Hepatocyte (in vitro differentiated cells): Measurements from ENCODE around the gene ERCC2. TPM values are rescaled to one million over a fixed set of nuclear protein-coding genes. Genes with fewer than 3 reads are reported as not detected.

Experiments used
- DNase-seq: peaks from one replicate; pipeline ENCODE4 v3.0.0-alpha.2; 2016; ENCODE audit warnings: low spot score
- H2AFZ ChIP-seq: fragments of 200-600 bp; sonication (generic); 2 replicates; pipeline ENCODE4 v1.6.0; 2016; ENCODE audit warnings: antibody characterized with exemption, mild to moderate bottlenecking
- H3K27ac ChIP-seq: fragments of 200-600 bp; sonication (generic); 2 replicates; pipeline ENCODE4 v1.5.1; 2016; ENCODE audit warnings: mild to moderate bottlenecking
- H3K27me3 ChIP-seq: fragments of 200-600 bp; sonication (generic); 2 replicates; pipeline ENCODE4 v1.6.1; 2016
- H3K36me3 ChIP-seq: fragments of 200-600 bp; sonication (generic); replicated peaks from 2 replicates; pipeline ENCODE4 v1.5.1; 2016; ENCODE audit warnings: low read depth; ENCODE audit not compliant: insufficient read depth
- H3K4me1 ChIP-seq: fragments of 200-600 bp; sonication (generic); 2 replicates; pipeline ENCODE4 v1.5.1; 2016; ENCODE audit warnings: mild to moderate bottlenecking, moderate library complexity; ENCODE audit not compliant: insufficient read depth
- H3K4me2 ChIP-seq: fragments of 200-600 bp; sonication (generic); 2 replicates; pipeline ENCODE4 v1.6.0; 2016
- H3K4me3 ChIP-seq: fragments of 200-600 bp; sonication (generic); 2 replicates; pipeline ENCODE4 v1.5.1; 2016; ENCODE audit warnings: mild to moderate bottlenecking
- H3K79me2 ChIP-seq: fragments of 200-600 bp; sonication (generic); 2 replicates; pipeline ENCODE4 v1.6.0; 2017; ENCODE audit warnings: mild to moderate bottlenecking
- H3K9me2 ChIP-seq: fragments of 200-600 bp; sonication (generic); replicated peaks from 2 replicates; pipeline ENCODE4 v1.6.0; 2017; ENCODE audit warnings: mild to moderate bottlenecking; ENCODE audit not compliant: insufficient read depth
- H3K9me3 ChIP-seq: fragments of 200-600 bp; sonication (generic); 2 replicates; pipeline ENCODE4 v1.5.1; 2016; ENCODE audit warnings: low read depth, mild to moderate bottlenecking
- H4K20me1 ChIP-seq: fragments of 200-600 bp; sonication (generic); 2 replicates; pipeline ENCODE4 v1.6.0; 2016; ENCODE audit warnings: mild to moderate bottlenecking; ENCODE audit not compliant: insufficient read depth, poor library complexity, severe bottlenecking
- EZH2 ChIP-seq: fragments of 200-600 bp; sonication (generic); IDR thresholded peaks from 2 replicates; pipeline ENCODE4 v1.6.1; 2016; ENCODE audit warnings: antibody characterized with exemption, mild to moderate bottlenecking, borderline replicate concordance
- EZH2phosphoT487 ChIP-seq: fragments of 200-600 bp; sonication (generic); IDR thresholded peaks from one replicate; pipeline ENCODE4 v1.6.1; 2018; ENCODE audit warnings: antibody characterized with exemption, mild to moderate bottlenecking, low read depth, moderate library complexity; ENCODE audit not compliant: unreplicated experiment, severe bottlenecking
- WGBS: methylation state at CpG from one replicate; pipeline ENCODE4 v1.1.6; 2016; ENCODE audit warnings: low lambda C conversion rate; ENCODE audit errors: missing lambda C conversion rate; 5-methylcytosine and 5-hydroxymethylcytosine counted together
- polyA plus RNA-seq: library from polyadenylated mRNA; unstranded; fragments of >200 nt; fragmentation: Nextera tagmentation; extraction: Ambion mirVana; gene quantifications from 2 replicates; pipeline ENCODE4 v1.2.1, GENCODE V29; 2016
- total RNA-seq: library from RNA; depleted of rRNA; stranded (reverse); fragments of >200 nt; gene quantifications from 2 replicates; pipeline ENCODE4 v1.2.3, GENCODE V29; 2014
- TF ChIP-seq, protein P1 (sequence below): fragments of 200-600 bp; sonication (generic); IDR thresholded peaks from 2 replicates; pipeline ENCODE4 v1.5.1; 2016; ENCODE audit warnings: antibody characterized with exemption, mild to moderate bottlenecking; ENCODE audit not compliant: poor library complexity

Gene ERCC2
- total and polyA plus RNA-seq, 2 experiments from 2014 or later: 7.1 to 13.9 TPM

GRCh38 chr19:45356760-45357444 lies 13.5 kb downstream of the ERCC2 start:
- Histone ChIP-seq H3K79me2 (no peaks in the 10 kb centered on the region), H2AFZ (no peak overlapping the region), H3K27me3 (no peaks in the 10 kb centered on the region), H3K36me3 (no peaks in the 10 kb centered on the region), H3K9me3 (no peaks in the 10 kb centered on the region), H3K9me2 (no peaks in the 10 kb centered on the region), H3K4me2 (no peak overlapping the region), H3K27ac (no peak overlapping the region), H3K4me1 (no peaks in the 10 kb centered on the region), H4K20me1 (no peaks in the 10 kb centered on the region), H3K4me3 (no peak overlapping the region)
- 93% methylated on average over 20 of the region's 20 CpGs for WGBS
- DNase-seq: no peak
- TF ChIP-seq EZH2phosphoT487: no peak

DNA sequence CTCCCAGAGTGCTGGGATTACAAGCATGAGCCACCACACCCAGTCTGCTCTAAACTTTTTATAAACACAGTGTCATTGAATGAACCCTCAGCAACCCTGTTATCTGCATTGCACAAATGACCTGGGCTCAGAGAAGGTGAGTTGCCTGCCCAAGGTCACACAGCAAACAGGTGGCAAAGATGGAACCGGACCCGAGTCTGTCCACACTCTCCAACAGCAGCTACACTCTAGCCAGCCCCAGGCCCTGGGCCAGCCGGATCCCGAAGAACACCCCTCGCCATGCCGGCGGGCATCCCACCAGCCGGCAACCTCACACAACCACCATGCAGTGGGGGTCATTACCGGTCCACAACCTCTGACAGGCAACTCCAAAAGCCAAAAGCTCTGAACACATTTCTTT lies 14.5 kb downstream of the ERCC2 start:
- no peaks in the 10 kb centered on the region for H3K79me2 ChIP-seq
- no peaks in the 10 kb centered on the region for H4K20me1 ChIP-seq
- no peak overlapping the region for H3K4me2 ChIP-seq
- no peaks in the 10 kb centered on the region for H3K9me2 ChIP-seq
- no peaks in the 10 kb centered on the region for H3K36me3 ChIP-seq
- H3K27ac ChIP-seq: no peak overlapping the region
- no peaks in the 10 kb centered on the region for H3K9me3 ChIP-seq
- H3K4me3 ChIP-seq: no peak overlapping the region
- no peak overlapping the region for H2AFZ ChIP-seq
- H3K27me3 ChIP-seq: no peaks in the 10 kb centered on the region
- DNase-seq: no peak
- no peaks in the 10 kb centered on the region for H3K4me1 ChIP-seq
- TF ChIP-seq EZH2: no peak
- TF ChIP-seq EZH2phosphoT487: no peak
- TF ChIP-seq, protein P1, sequence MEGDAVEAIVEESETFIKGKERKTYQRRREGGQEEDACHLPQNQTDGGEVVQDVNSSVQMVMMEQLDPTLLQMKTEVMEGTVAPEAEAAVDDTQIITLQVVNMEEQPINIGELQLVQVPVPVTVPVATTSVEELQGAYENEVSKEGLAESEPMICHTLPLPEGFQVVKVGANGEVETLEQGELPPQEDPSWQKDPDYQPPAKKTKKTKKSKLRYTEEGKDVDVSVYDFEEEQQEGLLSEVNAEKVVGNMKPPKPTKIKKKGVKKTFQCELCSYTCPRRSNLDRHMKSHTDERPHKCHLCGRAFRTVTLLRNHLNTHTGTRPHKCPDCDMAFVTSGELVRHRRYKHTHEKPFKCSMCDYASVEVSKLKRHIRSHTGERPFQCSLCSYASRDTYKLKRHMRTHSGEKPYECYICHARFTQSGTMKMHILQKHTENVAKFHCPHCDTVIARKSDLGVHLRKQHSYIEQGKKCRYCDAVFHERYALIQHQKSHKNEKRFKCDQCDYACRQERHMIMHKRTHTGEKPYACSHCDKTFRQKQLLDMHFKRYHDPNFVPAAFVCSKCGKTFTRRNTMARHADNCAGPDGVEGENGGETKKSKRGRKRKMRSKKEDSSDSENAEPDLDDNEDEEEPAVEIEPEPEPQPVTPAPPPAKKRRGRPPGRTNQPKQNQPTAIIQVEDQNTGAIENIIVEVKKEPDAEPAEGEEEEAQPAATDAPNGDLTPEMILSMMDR: no peak
- WGBS: 97% methylated on average over 9 of the region's 9 CpGs

GRCh38 chr19:45355402-45355801 lies 15.0 kb downstream of the ERCC2 start:
- H3K36me3 ChIP-seq: no peaks in the 10 kb centered on the region
- no peaks in the 10 kb centered on the region for H3K79me2 ChIP-seq
- H4K20me1 ChIP-seq: no peaks in the 10 kb centered on the region
- no peaks in the 10 kb centered on the region for H3K4me1 ChIP-seq
- H2AFZ ChIP-seq: no peak overlapping the region
- no peaks in the 10 kb centered on the region for H3K27me3 ChIP-seq
- H3K4me3 ChIP-seq: no peak overlapping the region
- no peaks in the 10 kb centered on the region for H3K9me3 ChIP-seq
- H3K9me2 ChIP-seq: no peaks in the 10 kb centered on the region
- no peak for DNase-seq
- 98% methylated on average over 9 of the region's 9 CpGs for WGBS
- no peak overlapping the region for H3K4me2 ChIP-seq
- TF ChIP-seq EZH2phosphoT487 (no peak), EZH2 (no peak)
- TF ChIP-seq, protein P1: no peak
- H3K27ac ChIP-seq: no peak overlapping the region

GRCh38 chr19:45354241-45354842 lies 16.0 kb downstream of the ERCC2 start:
- Histone ChIP-seq H3K9me3 (no peaks in the 10 kb centered on the region), H3K79me2 (no peaks in the 10 kb centered on the region), H3K9me2 (no peaks in the 10 kb centered on the region), H3K4me3 (no peak overlapping the region), H4K20me1 (no peaks in the 10 kb centered on the region), H3K4me1 (no peaks in the 10 kb centered on the region), H3K27me3 (no peaks in the 10 kb centered on the region), H2AFZ (no peak overlapping the region), H3K27ac (no peak overlapping the region), H3K4me2 (no peak overlapping the region), H3K36me3 (no peaks in the 10 kb centered on the region)
- TF ChIP-seq EZH2phosphoT487 (no peak), EZH2 (no peak)
- TF ChIP-seq, protein P1: no peak
- 91% methylated on average over 11 of the region's 11 CpGs for WGBS
- DNase-seq: no peak
